GM12878 (cell line): ENCODE results near the gene STKLD1. TPM values are rescaled to one million over a fixed set of nuclear protein-coding genes. Genes with fewer than 3 reads are reported as not detected.

Experiments used
- ATAC-seq: fragments of 200-7000 bp; cut with Tn5 transposase; 3 replicates; pipeline ENCODE4 v1.9.1; 2020; ENCODE audit warnings: mild to moderate bottlenecking, moderate library complexity
- BruUV-seq: library from RNA; stranded (reverse); fragments of 400-500 nt; replicated peaks from 2 replicates; lab custom pipeline; 2021; lab: Mats Ljungman, UMichigan
- CTCF ChIA-PET: fragments of 300-600 bp; sonication (Branson Sonifier 250); formaldehyde crosslinking; extraction: SDS; loops from one replicate; lab custom pipeline; 2021; ENCODE audit warnings: inconsistent platforms; lab: Yijun Ruan, JAX
- POLR2A ChIA-PET: fragments of 350-600 bp; formaldehyde crosslinking; extraction: SDS; loops from one replicate; lab custom pipeline; 2021; ENCODE audit warnings: inconsistent platforms; lab: Charles Lee
- RAD21 ChIA-PET: fragments of 300-600 bp; sonication (Branson Sonifier 250); formaldehyde crosslinking; loops from one replicate; lab custom pipeline; 2023; ENCODE audit warnings: antibody characterized with exemption; ENCODE audit not compliant: unreplicated experiment; lab: Charles Lee
- SMC1A ChIA-PET: fragments of 300-600 bp; sonication (Branson Sonifier 250); formaldehyde crosslinking; loops from one replicate; lab custom pipeline; 2023; ENCODE audit not compliant: unreplicated experiment, uncharacterized antibody; lab: Charles Lee
- DNase-seq: peaks from one replicate; pipeline ENCODE4 v3.0.0-alpha.2; 2011; ENCODE audit warnings: low read depth, low spot score
- FAIRE-seq: peaks from 3 replicates; lab custom pipeline; 2011; peaks lifted over from hg19 to GRCh38; lab: Jason Lieb, UNC
- H2AFZ ChIP-seq: 2 replicates; pipeline ENCODE4 v1.6.0; 2011; ENCODE audit warnings: low read depth, low read length, control low read depth; ENCODE audit not compliant: control insufficient read depth
- H3K27ac ChIP-seq: 2 replicates; pipeline ENCODE4 v1.5.1; 2011; ENCODE audit warnings: control low read depth; ENCODE audit not compliant: control insufficient read depth, insufficient read depth
- H3K27me3 ChIP-seq, 2 experiments: replicated peaks in 1 of 2; 2 replicates each; pipeline versions ENCODE4 v1.6.0 to v1.6.1; 2011; ENCODE audit warnings: low read length in 1 of 2; ENCODE audit not compliant: control insufficient read depth in 2 of 2, insufficient read depth in 2 of 2
- H3K36me3 ChIP-seq, 2 experiments: 2 replicates each; pipeline ENCODE4 v1.5.1; 2011; ENCODE audit warnings: low read length in 1 of 2; ENCODE audit not compliant: control insufficient read depth in 2 of 2, insufficient read depth in 2 of 2
- H3K4me1 ChIP-seq: 2 replicates; pipeline ENCODE4 v1.6.1; 2011; ENCODE audit warnings: mild to moderate bottlenecking, low read length, moderate library complexity, mixed read lengths; ENCODE audit not compliant: control insufficient read depth, insufficient read depth
- H3K4me2 ChIP-seq: 2 replicates; pipeline ENCODE4 v1.6.0; 2011; ENCODE audit warnings: control low read depth; ENCODE audit not compliant: control insufficient read depth, insufficient read depth
- H3K4me3 ChIP-seq: fragments of 200-600 bp; sonication (generic); 2 replicates; pipeline ENCODE4 v1.5.1; 2016
- H3K79me2 ChIP-seq: 2 replicates; pipeline ENCODE4 v1.6.0; 2011; ENCODE audit warnings: low read length; ENCODE audit not compliant: control insufficient read depth, insufficient read depth
- H3K9ac ChIP-seq: 2 replicates; pipeline ENCODE4 v1.8.0; 2011; ENCODE audit warnings: low read length, control low read depth, mixed read lengths; ENCODE audit not compliant: control insufficient read depth, insufficient read depth
- H3K9me3 ChIP-seq: replicated peaks from 3 replicates; pipeline ENCODE4 v1.5.1; 2011; ENCODE audit warnings: mild to moderate bottlenecking, low read length; ENCODE audit not compliant: control insufficient read depth, insufficient read depth
- H4K20me1 ChIP-seq: 2 replicates; pipeline ENCODE4 v1.6.0; 2011; ENCODE audit not compliant: control insufficient read depth, insufficient read depth
- ASH2L ChIP-seq: fragments of 300-600, 200-600 bp; sonication (generic); IDR thresholded peaks from 2 replicates; pipeline ENCODE4 v1.6.1; 2017; ENCODE audit warnings: low read depth, mild to moderate bottlenecking, borderline replicate concordance
- BCL11A ChIP-seq: IDR thresholded peaks from 2 replicates; pipeline ENCODE4 v1.6.1; 2011; ENCODE audit warnings: low read depth, low read length
- CHD2 ChIP-seq: IDR thresholded peaks from 2 replicates; pipeline ENCODE4 v1.6.1; 2011; ENCODE audit warnings: low read depth, low read length, improper control_type of control experiment, borderline replicate concordance
- EGR1 ChIP-seq, 2 experiments: IDR thresholded peaks; 1 replicate in 1 of 2; 2 replicates in 1 of 2; pipeline ENCODE4 v1.6.1; 2011 to 2012; ENCODE audit warnings: low read depth in 2 of 2, low read length in 2 of 2, borderline replicate concordance in 1 of 2, mild to moderate bottlenecking in 1 of 2, moderate library complexity in 1 of 2
- HCFC1 ChIP-seq: fragments of 150-350 bp; IDR thresholded peaks from 2 replicates; pipeline ENCODE4 v1.6.1; 2014; ENCODE audit warnings: low read length
- IRF4 ChIP-seq: IDR thresholded peaks from 2 replicates; pipeline ENCODE4 v1.6.1; 2011; ENCODE audit warnings: low read depth, low read length
- NRF1 ChIP-seq: conservative IDR thresholded peaks from 2 replicates; pipeline ENCODE4 v1.6.1; 2011; ENCODE audit warnings: mild to moderate bottlenecking, low read depth, low read length, improper control_type of control experiment
- RB1 ChIP-seq: fragments of 450-650 bp; formaldehyde crosslinking; IDR thresholded peaks from 2 replicates; pipeline ENCODE4 v1.6.1; 2017; ENCODE audit warnings: mild to moderate bottlenecking, borderline replicate concordance
- RCOR1 ChIP-seq: conservative IDR thresholded peaks from 2 replicates; pipeline ENCODE4 v1.6.1; 2012; ENCODE audit warnings: low read depth, low read length, improper control_type of control experiment
- SREBF2 ChIP-seq: IDR thresholded peaks from 2 replicates; pipeline ENCODE4 v1.6.1; 2012; ENCODE audit warnings: mild to moderate bottlenecking, low read length
- STAT1 ChIP-seq: fragments of 450-650 bp; conservative IDR thresholded peaks from 2 replicates; pipeline ENCODE4 v1.6.1; 2014; ENCODE audit warnings: antibody characterized with exemption, mild to moderate bottlenecking
- ZNF274 ChIP-seq: IDR thresholded peaks from one replicate; pipeline ENCODE4 v1.8.0; 2011; ENCODE audit not compliant: insufficient read length, insufficient read depth
- ZSCAN29 ChIP-seq: fragments of 450-650 bp; IDR thresholded peaks from 2 replicates; pipeline ENCODE4 v1.6.1; 2017; ENCODE audit warnings: mild to moderate bottlenecking, moderate library complexity
- WGBS: methylation state at CpG from one replicate; pipeline ENCODE4 v1.1.6; 2016; ENCODE audit warnings: low lambda C conversion rate; ENCODE audit not compliant: insufficient replicate concordance, insufficient coverage; ENCODE audit errors: missing lambda C conversion rate; 5-methylcytosine and 5-hydroxymethylcytosine counted together
- in situ Hi-C: fragments of 300-500 bp; cut with MboI; formaldehyde crosslinking; loops from 9 replicates; pipeline ENCODE4 v1.14.3; 2018; ENCODE audit warnings: mixed read lengths
- intact Hi-C: fragments of 100-400 bp; cut with micrococcal nuclease; formaldehyde crosslinking; loops from one replicate; pipeline ENCODE4 v1.14.2; 2022; ENCODE audit not compliant: unreplicated experiment
- polyA plus RNA-seq, 11 experiments: library from polyadenylated mRNA; depleted of rRNA in 4 of 11; unstranded in 6 of 11; stranded (reverse) in 5 of 11; fragments of >200 nt; fragmentation: Nextera tagmentation in 4 of 11; fragmentation: Illumina TruSeq in 1 of 11; extraction: Ambion mirVana in 4 of 11; extraction: Trizol in 1 of 11; gene quantifications; 1 replicate in 1 of 11; 2 replicates in 10 of 11; pipeline versions ENCODE4 v1.2.1 to v1.2.3, GENCODE V29; 2011 to 2016; ENCODE audit warnings: inconsistent platforms in 2 of 11, missing spikeins in 2 of 11, low read depth in 1 of 11
- total RNA-seq, 4 experiments: library from RNA; depleted of rRNA in 3 of 4; stranded (reverse); fragments of >200 nt in 3 of 4; fragmentation: Illumina TruSeq in 1 of 4; extraction: Trizol in 1 of 4; gene quantifications; 2 replicates each; pipeline versions ENCODE4 v1.2.1 to v1.2.3, GENCODE V29; 2013 to 2021
- TF ChIP-seq, protein P1 (sequence below): fragments of 450-650 bp; IDR thresholded peaks from 2 replicates; pipeline ENCODE4 v1.6.1; 2014; ENCODE audit warnings: mild to moderate bottlenecking

Gene STKLD1
- total and polyA plus RNA-seq, 10 of the 15 experiments (the other 5 are each of a cell fraction or from before 2014, with no cell fraction given): 0.07 to 0.40 (median 0.29) TPM; not detected in 4

DNA sequence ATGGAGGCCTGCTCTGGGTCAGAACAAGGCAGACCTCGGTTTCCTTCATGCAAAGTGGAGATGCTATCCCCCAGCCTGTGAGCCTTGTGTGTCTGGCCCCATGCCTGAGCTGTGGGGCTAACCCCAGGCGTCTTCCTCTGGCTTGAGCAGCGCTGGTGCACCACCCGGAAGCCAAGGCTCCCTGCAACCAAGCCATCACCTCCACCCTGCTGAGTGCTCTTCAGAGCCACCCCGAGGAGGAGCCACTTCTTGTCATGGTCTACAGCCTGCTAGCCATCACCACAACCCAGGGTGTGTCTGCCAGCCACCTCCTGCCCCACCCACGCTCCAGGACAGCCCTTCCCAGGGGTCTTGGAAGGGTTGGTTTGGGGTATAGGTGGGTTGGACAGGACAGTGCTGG is 25.4 kb downstream of the STKLD1 start:
- in situ Hi-C loops (no loop called here), intact Hi-C loops (no loop called here)
- ATAC-seq (no peak), FAIRE-seq (no peak), DNase-seq (no peak)
- ChIA-PET POLR2A (no interaction called here), RAD21 (interaction anchor here (1.0 to 1.3 kb wide), 2 partner anchors 22 to 76 kb away, joined by 3 read pairs; no protein-coding TSS in a partner anchor), CTCF (interaction anchor here (1.1 to 2.0 kb wide), 4 partner anchors 14 to 215 kb away, joined by 3 to 6 read pairs (median 6); no protein-coding TSS in a partner anchor), SMC1A (no interaction called here)
- Histone ChIP-seq H3K4me2 (no peak overlapping the region), H3K9me3 (no peaks in the 10 kb centered on the region), H3K4me1 (no peaks in the 10 kb centered on the region), H3K27ac (no peak overlapping the region), H2AFZ (no peak overlapping the region), H3K27me3 (no peaks in the 10 kb centered on the region), H3K79me2 (no peaks in the 10 kb centered on the region), H3K4me3 (no peak overlapping the region), H4K20me1 (no peaks in the 10 kb centered on the region; the same call in 1 of the 2 replicates), H3K36me3 (peaks cover 14 to 21% of the 10 kb centered on the region in 2 experiments; a peak in 3 of 4 replicates), H3K9ac (no peak overlapping the region)
- TF ChIP-seq ZNF274 (no peak), EGR1 (IDR thresholded peaks at IDR 0.05; ENCODE audit: borderline replicate concordance in 1 of 2, low read depth in 2 of 2, low read length in 2 of 2) (no peak), IRF4 (no peak), RB1 (no peak), SREBF2 (no peak)
- TF ChIP-seq, protein P1, sequence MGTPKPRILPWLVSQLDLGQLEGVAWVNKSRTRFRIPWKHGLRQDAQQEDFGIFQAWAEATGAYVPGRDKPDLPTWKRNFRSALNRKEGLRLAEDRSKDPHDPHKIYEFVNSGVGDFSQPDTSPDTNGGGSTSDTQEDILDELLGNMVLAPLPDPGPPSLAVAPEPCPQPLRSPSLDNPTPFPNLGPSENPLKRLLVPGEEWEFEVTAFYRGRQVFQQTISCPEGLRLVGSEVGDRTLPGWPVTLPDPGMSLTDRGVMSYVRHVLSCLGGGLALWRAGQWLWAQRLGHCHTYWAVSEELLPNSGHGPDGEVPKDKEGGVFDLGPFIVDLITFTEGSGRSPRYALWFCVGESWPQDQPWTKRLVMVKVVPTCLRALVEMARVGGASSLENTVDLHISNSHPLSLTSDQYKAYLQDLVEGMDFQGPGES: no peak
- no TSS peak for BruUV-seq
- 80% methylated on average over 6 of the region's 6 CpGs for WGBS

DNA sequence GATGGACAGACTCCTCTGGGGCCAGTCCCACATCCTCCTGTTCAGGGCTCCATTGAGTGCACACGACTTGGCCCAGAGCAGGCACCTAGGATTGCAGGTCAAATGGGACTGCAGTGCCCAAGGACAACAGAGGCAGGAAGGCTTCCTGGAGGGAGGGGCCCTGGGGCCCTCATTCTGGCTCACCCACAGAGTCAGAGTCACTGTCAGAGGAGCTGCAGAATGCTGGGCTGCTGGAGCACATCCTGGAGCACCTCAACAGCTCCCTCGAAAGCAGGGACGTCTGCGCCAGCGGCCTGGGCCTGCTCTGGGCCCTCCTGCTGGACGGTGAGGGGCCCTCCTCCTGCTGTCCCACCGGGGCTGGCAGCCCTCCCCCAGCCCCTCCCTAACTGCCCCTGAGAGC is 26.5 kb downstream of the STKLD1 start:
- Histone ChIP-seq H3K4me3 (no peak overlapping the region), H3K79me2 (no peaks in the 10 kb centered on the region), H3K36me3 (peaks cover 15 to 22% of the 10 kb centered on the region in 2 experiments; a peak in 3 of 4 replicates), H3K4me1 (no peaks in the 10 kb centered on the region), H2AFZ (no peak overlapping the region), H3K27me3 (no peaks in the 10 kb centered on the region), H3K9me3 (no peaks in the 10 kb centered on the region), H3K27ac (no peak overlapping the region), H4K20me1 (no peaks in the 10 kb centered on the region; the same call in 1 of the 2 replicates), H3K9ac (no peak overlapping the region), H3K4me2 (no peak overlapping the region)
- POLR2A ChIA-PET: no interaction called here
- no TSS peak for BruUV-seq
- intact Hi-C loops (no loop called here), in situ Hi-C loops (no loop called here)
- SMC1A ChIA-PET: no interaction called here
- FAIRE-seq (no peak), ATAC-seq (no peak), DNase-seq (no peak)
- CTCF ChIA-PET: interaction anchor here (1.0 kb wide), 1 partner anchor 72 kb away, joined by 3 read pairs; no protein-coding TSS in a partner anchor
- RAD21 ChIA-PET: no interaction called here
- WGBS: 71% methylated on average over 7 of the region's 7 CpGs
- TF ChIP-seq HCFC1: no peak
- no peak for TF ChIP-seq CHD2
- TF ChIP-seq ZSCAN29: no peak
- no peak for TF ChIP-seq ASH2L
- TF ChIP-seq NRF1: no peak
- no peak for TF ChIP-seq STAT1
- no peak for TF ChIP-seq RCOR1
- no peak for TF ChIP-seq BCL11A
